ENCODE measurements around the gene TMEM95.

The TMEM95 gene

GRCh38 chr17:7313890-7314718 lies 40.9 kb upstream of the TMEM95 start:
- Histone ChIP-seq H3K9me3 (ENCODE audit: control insufficient read depth in 5 of 5, low read length in 5 of 5) (no peaks in the 10 kb centered on the region), H3K4me1 (ENCODE audit: control insufficient read depth in 5 of 5, insufficient read depth in 5 of 5, low read length in 5 of 5) (peaks cover 10 to 49% (median 40%) of the 10 kb centered on the region in 5 donors), H3K36me3 (ENCODE audit: control insufficient read depth in 5 of 5, insufficient read depth in 5 of 5, low read length in 5 of 5) (peaks cover 7 to 71% (median 66%) of the 10 kb centered on the region in 5 donors), H3K9ac (ENCODE audit: low read length in 5 of 5) (peak overlapping the region; percentile 75 to 92 (median 84)), H3K27me3 (ENCODE audit: control insufficient read depth in 5 of 5, insufficient read depth in 4 of 5, low read length in 5 of 5) (no peaks in the 10 kb centered on the region), H3K27ac (ENCODE audit: low read depth, low read length) (peak overlapping the region; percentile 90), H3K4me3 (ENCODE audit: low read depth in 1 of 5, low read length in 5 of 5) (peak overlapping the region; percentile 68 to 87 (median 80))

GRCh38 chr17:7314719-7315569 lies 40.0 kb upstream of the TMEM95 start, which contains the start of gene GPS2:
TSS of gene GPS2 (minus strand) at chr17:7315360. CDS start at chr17:7315052, 308 bp downstream.
- Histone ChIP-seq H3K4me1 (ENCODE audit: control insufficient read depth in 5 of 5, insufficient read depth in 5 of 5, low read length in 5 of 5) (peaks cover 5 to 41% (median 31%) of the 10 kb centered on the region in 5 donors), H3K9me3 (ENCODE audit: control insufficient read depth in 5 of 5, low read length in 5 of 5) (no peaks in the 10 kb centered on the region), H3K4me3 (ENCODE audit: low read depth in 1 of 5, low read length in 5 of 5) (peak within 1 kb of the TSS; percentile 68 to 87 (median 80)), H3K36me3 (ENCODE audit: control insufficient read depth in 5 of 5, insufficient read depth in 5 of 5, low read length in 5 of 5) (peaks cover 7 to 65% (median 62%) of the 10 kb centered on the region in 5 donors), H3K27me3 (ENCODE audit: control insufficient read depth in 5 of 5, insufficient read depth in 4 of 5, low read length in 5 of 5) (no peaks in the 10 kb centered on the region), H3K27ac (ENCODE audit: low read depth, low read length) (peak within 1 kb of the TSS; percentile 90), H3K9ac (ENCODE audit: low read length in 5 of 5) (peak within 1 kb of the TSS; percentile 75 to 92 (median 84))

- H3K27ac ChIP-seq (ENCODE audit: low read depth, low read length) = peak overlapping the region; percentile 90
- peak overlapping the region; percentile 31 to 87 (median 80) for H3K4me3 ChIP-seq (ENCODE audit: low read depth in 1 of 5, low read length in 5 of 5)
- no peaks in the 10 kb centered on the region for H3K9me3 ChIP-seq (ENCODE audit: control insufficient read depth in 5 of 5, low read length in 5 of 5)
- peak overlapping the region in 4 of 5 donors; percentile 77 to 87 (median 82) for H3K9ac ChIP-seq (ENCODE audit: low read length in 5 of 5)
- H3K27me3 ChIP-seq (ENCODE audit: control insufficient read depth in 5 of 5, insufficient read depth in 4 of 5, low read length in 5 of 5) = no peaks in the 10 kb centered on the region
- peaks cover 5 to 33% (median 29%) of the 10 kb centered on the region in 5 donors for H3K4me1 ChIP-seq (ENCODE audit: control insufficient read depth in 5 of 5, insufficient read depth in 5 of 5, low read length in 5 of 5)
- H3K36me3 ChIP-seq (ENCODE audit: control insufficient read depth in 5 of 5, insufficient read depth in 5 of 5, low read length in 5 of 5) = peaks cover 2 to 64% (median 61%) of the 10 kb centered on the region in 5 donors
Measured at GRCh38 chr17:7315570-7316235, 39.3 kb upstream of the TMEM95 start.

GRCh38 chr17:7317161-7317803 lies 37.7 kb upstream of the TMEM95 start:
- Histone ChIP-seq H3K9me3 (ENCODE audit: control insufficient read depth in 5 of 5, low read length in 5 of 5) (no peaks in the 10 kb centered on the region), H3K27me3 (ENCODE audit: control insufficient read depth in 5 of 5, insufficient read depth in 4 of 5, low read length in 5 of 5) (no peaks in the 10 kb centered on the region), H3K4me3 (ENCODE audit: low read depth in 1 of 5, low read length in 5 of 5) (no peak overlapping the region), H3K36me3 (ENCODE audit: control insufficient read depth in 5 of 5, insufficient read depth in 5 of 5, low read length in 5 of 5) (peaks cover 0 to 67% (median 64%) of the 10 kb centered on the region in 5 donors), H3K9ac (ENCODE audit: low read length in 5 of 5) (no peak overlapping the region), H3K27ac (ENCODE audit: low read depth, low read length) (no peak overlapping the region), H3K4me1 (ENCODE audit: control insufficient read depth in 5 of 5, insufficient read depth in 5 of 5, low read length in 5 of 5) (peaks cover 3 to 33% (median 28%) of the 10 kb centered on the region in 5 donors)

- peaks cover 0 to 67% (median 64%) of the 10 kb centered on the region in 5 donors for H3K36me3 ChIP-seq (ENCODE audit: control insufficient read depth in 5 of 5, insufficient read depth in 5 of 5, low read length in 5 of 5)
Measured at GRCh38 chr17:7318121-7318860, 36.7 kb upstream of the TMEM95 start.

GRCh38 chr17:7321466-7321865 lies 33.5 kb upstream of the TMEM95 start:
- Histone ChIP-seq H3K9me3 (ENCODE audit: control insufficient read depth in 5 of 5, low read length in 5 of 5) (no peaks in the 10 kb centered on the region), H3K27me3 (ENCODE audit: control insufficient read depth in 5 of 5, insufficient read depth in 4 of 5, low read length in 5 of 5) (no peaks in the 10 kb centered on the region), H3K36me3 (ENCODE audit: control insufficient read depth in 5 of 5, insufficient read depth in 5 of 5, low read length in 5 of 5) (peaks cover 0 to 86% (median 85%) of the 10 kb centered on the region in 5 donors), H3K27ac (ENCODE audit: low read depth, low read length) (no peak overlapping the region), H3K9ac (ENCODE audit: low read length in 5 of 5) (no peak overlapping the region), H3K4me1 (ENCODE audit: control insufficient read depth in 5 of 5, insufficient read depth in 5 of 5, low read length in 5 of 5) (no peaks in the 10 kb centered on the region), H3K4me3 (ENCODE audit: low read depth in 1 of 5, low read length in 5 of 5) (no peak overlapping the region)

More at GRCh38 chr17:7318121-7318860, 36.7 kb upstream of the TMEM95 start:
- Histone ChIP-seq H3K4me3 (ENCODE audit: low read depth in 1 of 5, low read length in 5 of 5) (no peak overlapping the region), H3K9ac (ENCODE audit: low read length in 5 of 5) (no peak overlapping the region), H3K4me1 (ENCODE audit: control insufficient read depth in 5 of 5, insufficient read depth in 5 of 5, low read length in 5 of 5) (peaks cover 3 to 24% (median 24%) of the 10 kb centered on the region in 5 donors), H3K9me3 (ENCODE audit: control insufficient read depth in 5 of 5, low read length in 5 of 5) (no peaks in the 10 kb centered on the region), H3K27me3 (ENCODE audit: control insufficient read depth in 5 of 5, insufficient read depth in 4 of 5, low read length in 5 of 5) (no peaks in the 10 kb centered on the region), H3K27ac (ENCODE audit: low read depth, low read length) (no peak overlapping the region)

- no peaks in the 10 kb centered on the region for H3K27me3 ChIP-seq (ENCODE audit: control insufficient read depth in 5 of 5, insufficient read depth in 4 of 5, low read length in 5 of 5)
- no peaks in the 10 kb centered on the region for H3K9me3 ChIP-seq (ENCODE audit: control insufficient read depth in 5 of 5, low read length in 5 of 5)
- peaks cover 0 to 3% (median 0%) of the 10 kb centered on the region in 5 donors for H3K4me1 ChIP-seq (ENCODE audit: control insufficient read depth in 5 of 5, insufficient read depth in 5 of 5, low read length in 5 of 5)
- no peak overlapping the region for H3K27ac ChIP-seq (ENCODE audit: low read depth, low read length)
- H3K4me3 ChIP-seq (ENCODE audit: low read depth in 1 of 5, low read length in 5 of 5) = no peak overlapping the region
- peak overlapping the region in 1 of 5 donors; percentile 14 for H3K9ac ChIP-seq (ENCODE audit: low read length in 5 of 5)
- H3K36me3 ChIP-seq (ENCODE audit: control insufficient read depth in 5 of 5, insufficient read depth in 5 of 5, low read length in 5 of 5) = peaks cover 0 to 86% (median 81%) of the 10 kb centered on the region in 5 donors
Measured at GRCh38 chr17:7322520-7323194, 32.3 kb upstream of the TMEM95 start.

GRCh38 chr17:7323731-7324437 lies 31.1 kb upstream of the TMEM95 start:
- Histone ChIP-seq H3K9ac (ENCODE audit: low read length in 5 of 5) (no peak overlapping the region), H3K4me1 (ENCODE audit: control insufficient read depth in 5 of 5, insufficient read depth in 5 of 5, low read length in 5 of 5) (peaks cover 2 to 14% (median 10%) of the 10 kb centered on the region in 5 donors), H3K27me3 (ENCODE audit: control insufficient read depth in 5 of 5, insufficient read depth in 4 of 5, low read length in 5 of 5) (no peaks in the 10 kb centered on the region), H3K36me3 (ENCODE audit: control insufficient read depth in 5 of 5, insufficient read depth in 5 of 5, low read length in 5 of 5) (peaks cover 0 to 74% (median 68%) of the 10 kb centered on the region in 5 donors), H3K27ac (ENCODE audit: low read depth, low read length) (no peak overlapping the region), H3K9me3 (ENCODE audit: control insufficient read depth in 5 of 5, low read length in 5 of 5) (no peaks in the 10 kb centered on the region), H3K4me3 (ENCODE audit: low read depth in 1 of 5, low read length in 5 of 5) (no peak overlapping the region)

Data from subcutaneous abdominal adipose tissue (tissue), 5 donors.